ENCODE results near the gene PRF1.

Gene PRF1

DNA sequence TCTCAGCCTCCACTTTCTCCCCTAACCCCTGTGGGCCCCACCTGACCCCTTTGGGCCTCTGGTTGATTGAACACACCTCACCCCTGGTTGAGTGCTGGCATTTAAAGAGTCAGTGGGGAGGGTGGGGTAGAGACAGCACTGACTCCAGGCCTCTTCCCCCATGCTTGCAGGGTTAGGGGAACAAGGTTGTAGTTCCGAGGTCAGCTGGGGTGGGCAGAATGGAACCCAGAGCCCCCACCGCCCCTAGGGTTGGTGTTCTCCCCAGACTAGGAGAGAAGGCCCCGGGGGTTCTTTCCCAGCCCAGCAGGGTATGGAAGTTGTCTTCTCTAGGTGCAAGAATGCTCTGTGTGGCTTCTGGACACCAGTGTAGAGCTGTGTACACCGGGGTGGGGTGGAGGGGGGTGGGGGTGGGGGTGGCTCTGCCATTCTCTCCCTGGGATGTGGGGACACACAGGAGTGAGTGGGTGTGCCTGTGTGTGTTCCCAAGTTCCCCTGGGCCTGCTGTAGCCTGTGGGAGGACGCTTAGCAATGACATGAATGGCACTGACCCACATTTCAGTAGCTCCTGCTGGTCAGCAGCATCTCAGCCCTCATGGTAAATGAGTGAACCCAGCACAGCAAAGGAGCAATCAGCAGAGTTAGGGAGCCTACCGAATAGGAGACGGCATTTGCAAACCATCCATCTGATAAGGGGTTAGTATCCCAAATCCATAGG is 33.6 kb downstream of the PRF1 start:
- H3K27ac Mint-ChIP-seq: no peak overlapping the region
- H3K4me1 Mint-ChIP-seq: peaks cover 7% of the 10 kb centered on the region in 2 donors
- H3K9me3 Mint-ChIP-seq: no peaks in the 10 kb centered on the region
- H3K4me3 Mint-ChIP-seq: no peak overlapping the region
- H3K27me3 Mint-ChIP-seq: no peaks in the 10 kb centered on the region
- ATAC-seq (replicated peaks): no peak
- peaks cover 0 to 3% of the 10 kb centered on the region in 2 donors for H3K36me3 Mint-ChIP-seq
- no peak for DNase-seq

- Mint-ChIP-seq H3K4me3 (no peak overlapping the region), H3K27me3 (no peaks in the 10 kb centered on the region), H3K27ac (no peak overlapping the region), H3K9me3 (no peaks in the 10 kb centered on the region), H3K4me1 (peaks cover 7% of the 10 kb centered on the region in 2 donors), H3K36me3 (peaks cover 0 to 3% of the 10 kb centered on the region in 2 donors)
- no peak for DNase-seq
- no peak for ATAC-seq (replicated peaks)
These were observed 34.4 kb downstream of the PRF1 start for GRCh38 chr10:70568113-70568512.

- no peak overlapping the region for H3K27ac Mint-ChIP-seq
- H3K4me1 Mint-ChIP-seq: peaks cover 7% of the 10 kb centered on the region in 2 donors
- DNase-seq: no peak
- ATAC-seq (replicated peaks): no peak
- no peaks in the 10 kb centered on the region for H3K27me3 Mint-ChIP-seq
- H3K4me3 Mint-ChIP-seq: no peak overlapping the region
- H3K36me3 Mint-ChIP-seq: peaks cover 0 to 3% of the 10 kb centered on the region in 2 donors
- no peaks in the 10 kb centered on the region for H3K9me3 Mint-ChIP-seq
These were observed 34.9 kb downstream of the PRF1 start for GRCh38 chr10:70567603-70568002.

- no peaks in the 10 kb centered on the region for H3K9me3 Mint-ChIP-seq
- no peaks in the 10 kb centered on the region for H3K27me3 Mint-ChIP-seq
- no peak for ATAC-seq (replicated peaks)
- no peak for DNase-seq
- no peak overlapping the region for H3K4me3 Mint-ChIP-seq
- peaks cover 0 to 3% of the 10 kb centered on the region in 2 donors for H3K36me3 Mint-ChIP-seq
- H3K27ac Mint-ChIP-seq: no peak overlapping the region
- peaks cover 7% of the 10 kb centered on the region in 2 donors for H3K4me1 Mint-ChIP-seq
These were observed 35.8 kb downstream of the PRF1 start for GRCh38 chr10:70566515-70567290.

DNA sequence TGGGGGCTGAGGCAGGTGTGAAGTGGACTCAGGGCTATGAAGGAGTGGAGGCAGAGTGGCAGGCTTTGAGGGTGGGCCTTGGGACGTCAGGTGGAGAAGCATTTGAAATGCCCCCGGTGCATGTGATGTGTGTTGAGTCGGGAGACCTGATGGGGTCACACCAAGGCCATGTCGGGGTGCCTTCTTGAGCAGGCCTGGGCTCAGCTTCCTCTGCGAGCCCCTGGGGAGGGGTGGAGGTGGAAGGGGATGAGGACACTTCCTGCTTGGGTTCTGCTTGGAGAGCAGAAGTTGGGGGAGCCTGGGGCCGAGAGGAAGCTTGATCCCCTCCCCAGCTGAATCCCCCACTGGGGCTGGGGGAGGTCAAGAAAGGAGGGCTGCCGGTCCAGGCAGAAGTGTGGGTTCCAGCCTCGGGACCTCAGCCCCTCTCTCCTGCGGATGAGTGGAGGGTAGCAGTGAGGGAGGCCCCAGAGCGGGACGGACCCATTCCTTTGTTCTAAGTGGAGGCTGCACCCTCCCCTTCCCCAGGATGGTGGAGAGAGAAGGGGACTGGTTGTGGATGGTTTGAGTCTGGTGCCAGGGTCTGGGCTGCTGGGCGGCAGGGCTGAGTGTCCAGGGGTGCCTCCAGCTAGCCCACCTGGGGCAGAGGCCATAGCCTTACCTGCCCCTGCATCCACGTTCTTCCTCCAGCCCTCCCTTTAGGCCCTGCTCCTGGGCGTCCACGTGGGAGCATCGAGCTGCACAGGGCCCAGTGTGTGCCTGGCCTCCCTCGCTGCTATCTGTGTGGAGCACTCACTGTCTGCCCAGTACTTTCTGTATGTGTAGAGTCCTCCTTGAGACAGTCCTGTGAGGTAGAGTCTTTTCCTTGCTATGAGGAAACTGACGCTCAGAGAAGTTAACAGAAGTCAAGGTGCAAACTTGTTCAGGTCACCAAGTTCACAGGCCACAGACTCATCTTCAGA is 36.7 kb downstream of the PRF1 start:
- no peak overlapping the region for H3K4me3 Mint-ChIP-seq
- no peak overlapping the region for H3K27ac Mint-ChIP-seq
- no peaks in the 10 kb centered on the region for H3K9me3 Mint-ChIP-seq
- no peaks in the 10 kb centered on the region for H3K27me3 Mint-ChIP-seq
- ATAC-seq (replicated peaks) (peak in 1 of 2 donors; percentile 24), DNase-seq (no peak)
- peaks cover 7% of the 10 kb centered on the region in 2 donors for H3K4me1 Mint-ChIP-seq
- peaks cover 0 to 3% of the 10 kb centered on the region in 2 donors for H3K36me3 Mint-ChIP-seq

DNA sequence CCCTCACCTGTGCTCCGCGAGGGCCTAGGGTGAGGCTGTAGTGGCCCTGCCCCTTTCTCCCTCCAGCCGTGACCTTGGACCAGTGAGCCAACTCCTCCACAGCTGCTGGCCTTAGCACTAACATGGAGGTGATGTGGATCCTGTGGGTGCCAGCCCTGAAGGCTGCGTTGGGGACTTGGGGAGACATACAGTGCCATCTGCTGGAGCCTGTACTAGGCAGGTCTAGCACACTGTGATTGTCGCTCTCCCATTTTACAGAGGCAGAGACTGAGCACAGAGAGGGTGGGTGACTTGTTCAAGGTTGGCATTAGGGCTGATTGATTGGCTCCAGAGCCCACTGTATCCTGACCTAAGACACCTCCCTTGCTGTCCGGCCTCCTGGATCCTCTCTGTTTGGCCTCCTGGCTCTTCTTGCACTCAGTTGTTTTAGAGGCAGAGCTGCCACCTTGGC is 37.6 kb downstream of the PRF1 start:
- DNase-seq (no peak), ATAC-seq (replicated peaks) (peak; percentile 18 to 34)
- H3K36me3 Mint-ChIP-seq: peaks cover 0 to 3% of the 10 kb centered on the region in 2 donors
- H3K9me3 Mint-ChIP-seq: no peaks in the 10 kb centered on the region
- H3K27ac Mint-ChIP-seq: no peak overlapping the region
- H3K4me1 Mint-ChIP-seq: peaks cover 7% of the 10 kb centered on the region in 2 donors
- no peak overlapping the region for H3K4me3 Mint-ChIP-seq
- no peaks in the 10 kb centered on the region for H3K27me3 Mint-ChIP-seq

GRCh38 chr10:70564113-70564725 is 38.3 kb downstream of the PRF1 start:
- ATAC-seq (replicated peaks) (no peak), DNase-seq (no peak)
- Mint-ChIP-seq H3K4me1 (peaks cover 9 to 11% of the 10 kb centered on the region in 2 donors), H3K36me3 (peaks cover 0 to 3% of the 10 kb centered on the region in 2 donors), H3K4me3 (no peak overlapping the region), H3K27me3 (peaks cover 0 to 5% of the 10 kb centered on the region in 2 donors), H3K9me3 (no peaks in the 10 kb centered on the region), H3K27ac (no peak overlapping the region)

GRCh38 chr10:70563230-70563629 is 39.3 kb downstream of the PRF1 start:
- DNase-seq (no peak), ATAC-seq (replicated peaks) (no peak)
- peaks cover 0 to 3% of the 10 kb centered on the region in 2 donors for H3K36me3 Mint-ChIP-seq
- H3K27ac Mint-ChIP-seq: no peak overlapping the region
- peaks cover 0 to 8% of the 10 kb centered on the region in 2 donors for H3K27me3 Mint-ChIP-seq
- H3K4me1 Mint-ChIP-seq: peaks cover 15 to 16% of the 10 kb centered on the region in 2 donors
- no peaks in the 10 kb centered on the region for H3K9me3 Mint-ChIP-seq
- no peak overlapping the region for H3K4me3 Mint-ChIP-seq

- no peaks in the 10 kb centered on the region for H3K36me3 Mint-ChIP-seq
- peaks cover 0 to 8% of the 10 kb centered on the region in 2 donors for H3K27me3 Mint-ChIP-seq
- H3K4me1 Mint-ChIP-seq: peaks cover 16 to 18% of the 10 kb centered on the region in 2 donors
- no peak for ATAC-seq (replicated peaks)
- no peak overlapping the region for H3K4me3 Mint-ChIP-seq
- no peaks in the 10 kb centered on the region for H3K9me3 Mint-ChIP-seq
- H3K27ac Mint-ChIP-seq: no peak overlapping the region
- no peak for DNase-seq
These were observed 40.3 kb downstream of the PRF1 start for GRCh38 chr10:70562036-70562755.

GRCh38 chr10:70561558-70561957 is 41.0 kb downstream of the PRF1 start:
- H3K27me3 Mint-ChIP-seq: peaks cover 0 to 8% of the 10 kb centered on the region in 2 donors
- H3K27ac Mint-ChIP-seq: no peak overlapping the region
- peaks cover 16 to 18% of the 10 kb centered on the region in 2 donors for H3K4me1 Mint-ChIP-seq
- no peak overlapping the region for H3K4me3 Mint-ChIP-seq
- H3K9me3 Mint-ChIP-seq: no peaks in the 10 kb centered on the region
- no peak for DNase-seq
- no peaks in the 10 kb centered on the region for H3K36me3 Mint-ChIP-seq
- no peak for ATAC-seq (replicated peaks)

- Mint-ChIP-seq H3K27ac (no peak overlapping the region), H3K9me3 (no peaks in the 10 kb centered on the region), H3K36me3 (no peaks in the 10 kb centered on the region), H3K27me3 (peaks cover 0 to 8% of the 10 kb centered on the region in 2 donors), H3K4me1 (peaks cover 16 to 18% of the 10 kb centered on the region in 2 donors), H3K4me3 (no peak overlapping the region)
- DNase-seq (no peak), ATAC-seq (replicated peaks) (no peak)
These were observed 41.5 kb downstream of the PRF1 start for GRCh38 chr10:70561070-70561469.

DNA sequence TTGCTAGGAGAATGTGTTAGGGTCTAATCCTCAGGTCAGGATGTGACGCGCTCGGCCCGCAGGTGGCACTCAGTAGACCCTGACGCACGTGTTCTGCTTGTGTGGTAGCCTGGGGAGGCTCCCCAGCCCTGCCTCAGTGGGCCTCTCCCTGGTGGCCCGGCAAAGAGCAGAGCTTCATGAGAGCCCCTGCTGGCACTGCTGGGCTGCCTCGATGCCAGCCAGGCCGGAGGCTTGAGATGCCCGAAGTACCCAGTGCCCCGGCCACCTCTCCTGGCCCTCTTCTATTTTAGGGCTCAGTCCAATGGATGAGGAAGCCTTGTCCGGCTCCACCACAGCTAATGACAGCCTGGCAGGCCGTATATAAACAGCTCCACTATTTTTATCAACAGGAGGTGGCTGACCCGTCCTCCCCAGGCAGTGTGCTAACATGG is 42.0 kb downstream of the PRF1 start:
- no peak for ATAC-seq (replicated peaks)
- H3K4me1 Mint-ChIP-seq: peaks cover 14 to 17% of the 10 kb centered on the region in 2 donors
- H3K9me3 Mint-ChIP-seq: no peaks in the 10 kb centered on the region
- H3K36me3 Mint-ChIP-seq: no peaks in the 10 kb centered on the region
- DNase-seq: no peak
- peaks cover 0 to 8% of the 10 kb centered on the region in 2 donors for H3K27me3 Mint-ChIP-seq
- H3K27ac Mint-ChIP-seq: no peak overlapping the region
- H3K4me3 Mint-ChIP-seq: no peak overlapping the region

GRCh38 chr10:70559861-70560260 is 42.7 kb downstream of the PRF1 start:
- Mint-ChIP-seq H3K4me1 (peaks cover 9 to 13% of the 10 kb centered on the region in 2 donors), H3K9me3 (no peaks in the 10 kb centered on the region), H3K27ac (no peak overlapping the region), H3K36me3 (no peaks in the 10 kb centered on the region), H3K4me3 (no peak overlapping the region), H3K27me3 (peaks cover 0 to 8% of the 10 kb centered on the region in 2 donors)
- DNase-seq (no peak), ATAC-seq (replicated peaks) (no peak)
